Measurements from ENCODE around the gene DENND6B.
A peak's percentile ranks its signal among the peaks of the same experiment; 100 is the strongest.
"Not testable (repeated sequence)": the region's sequence is repeated elsewhere in the genome, so short reads cannot be mapped to it uniquely, and the experiment has no call there.

The DENND6B gene

DNA sequence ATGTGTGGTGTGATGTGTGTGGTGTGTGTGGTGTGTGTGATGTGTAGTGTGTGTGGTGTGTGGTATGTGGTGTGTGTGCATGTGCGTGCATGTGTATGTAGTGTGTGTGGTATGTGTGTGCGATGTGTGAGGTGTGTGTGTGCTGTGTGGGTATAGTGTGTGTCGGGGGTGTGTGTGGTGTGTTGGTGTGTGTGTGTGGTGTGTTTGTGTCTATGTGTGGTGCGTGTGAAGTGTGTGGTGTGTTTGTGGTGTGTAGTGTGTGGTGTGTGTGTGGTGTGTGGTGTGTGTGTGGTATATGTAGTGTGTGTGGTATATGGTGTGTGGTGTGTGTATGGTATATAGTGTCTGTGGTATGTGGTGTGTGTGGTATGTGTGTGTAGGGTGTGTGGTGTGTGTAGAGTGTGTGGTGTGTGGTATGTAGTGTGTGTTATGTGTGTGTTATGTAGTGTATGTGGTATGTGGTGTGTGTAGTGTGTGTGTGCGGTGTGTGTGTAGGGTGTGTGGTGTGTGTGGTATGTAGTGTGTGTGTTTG is 11.3 kb upstream of the DENND6B start:
- no peak for DNase-seq

DNA sequence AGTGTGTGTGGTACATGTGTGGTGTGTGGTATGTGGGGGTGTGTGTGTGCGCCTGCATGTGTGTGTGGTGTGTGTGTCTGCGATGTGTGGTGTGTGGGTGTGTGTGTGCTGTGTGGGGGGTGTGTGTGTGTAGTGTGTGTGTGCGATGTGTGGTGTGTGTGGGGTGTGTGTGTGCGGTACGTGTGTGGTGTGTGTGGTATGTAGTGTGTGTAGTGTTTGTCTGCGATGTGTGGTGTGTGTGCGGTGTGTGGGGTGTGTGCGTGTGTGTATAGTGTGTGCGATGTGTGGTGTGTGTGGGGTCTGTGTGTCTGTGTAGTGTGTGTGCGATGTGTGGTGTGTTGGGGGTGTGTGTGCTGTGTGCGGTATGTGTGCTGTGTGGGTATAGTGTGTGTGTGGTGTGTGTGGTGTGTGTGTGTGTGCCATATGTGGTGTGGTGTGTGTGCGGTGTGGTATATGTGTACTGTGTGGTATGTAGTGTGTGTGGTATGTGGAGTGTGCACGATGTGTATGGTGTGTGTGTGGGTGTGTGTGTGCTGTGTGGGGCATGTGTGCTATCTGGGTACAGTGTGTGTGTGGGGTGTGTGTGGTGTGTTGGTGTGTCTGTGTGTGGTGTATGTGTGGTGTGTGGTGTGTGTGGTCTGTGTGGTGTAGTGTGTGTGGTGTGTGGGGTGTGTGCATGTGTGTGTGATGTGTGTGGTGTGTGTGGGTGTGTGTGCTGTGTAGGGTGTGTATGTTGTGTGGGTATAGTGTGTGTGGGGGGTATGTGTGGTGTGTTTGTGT is 10.6 kb upstream of the DENND6B start:
- no peak for DNase-seq

DNA sequence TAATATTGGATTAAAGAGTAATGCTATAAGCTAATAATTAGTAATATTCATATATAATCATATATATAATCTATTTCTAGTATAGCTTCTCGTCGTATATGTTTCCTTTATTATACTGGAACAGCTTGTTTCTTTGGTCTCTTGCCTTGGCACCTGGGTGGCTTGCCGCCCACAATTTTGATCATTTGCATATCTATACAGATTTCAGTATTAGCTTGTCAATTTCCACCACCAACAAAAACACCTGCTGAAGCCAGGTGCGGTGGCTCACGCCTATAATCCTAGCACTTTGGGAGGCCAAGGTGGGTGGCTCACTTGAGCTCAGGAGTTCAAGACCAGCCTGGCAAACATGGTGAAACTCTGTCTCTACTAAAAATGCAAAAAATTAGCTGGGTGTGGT is 7.6 kb upstream of the DENND6B start:
- not testable (repeated sequence) for DNase-seq

DNA sequence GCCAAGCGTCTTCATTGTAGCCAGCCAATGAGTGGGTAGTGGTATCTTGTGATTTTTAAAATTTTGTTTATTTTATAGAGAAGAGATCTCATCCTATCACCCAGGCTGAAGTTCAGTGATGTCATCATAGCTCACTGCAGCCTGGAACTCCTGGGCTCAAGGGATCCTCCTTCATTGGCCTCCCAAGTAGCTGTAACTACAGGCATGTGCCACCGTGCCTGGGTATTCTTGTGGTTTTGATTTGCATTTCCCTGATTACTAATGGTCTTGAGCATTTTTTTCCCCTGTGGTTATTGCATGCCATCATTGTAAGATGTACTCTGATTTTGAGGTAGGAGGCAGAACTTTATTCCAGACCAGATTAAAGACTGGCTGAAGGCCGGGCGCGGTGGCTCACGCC is 2.4 kb upstream of the DENND6B start:
- no peak for DNase-seq

DNA sequence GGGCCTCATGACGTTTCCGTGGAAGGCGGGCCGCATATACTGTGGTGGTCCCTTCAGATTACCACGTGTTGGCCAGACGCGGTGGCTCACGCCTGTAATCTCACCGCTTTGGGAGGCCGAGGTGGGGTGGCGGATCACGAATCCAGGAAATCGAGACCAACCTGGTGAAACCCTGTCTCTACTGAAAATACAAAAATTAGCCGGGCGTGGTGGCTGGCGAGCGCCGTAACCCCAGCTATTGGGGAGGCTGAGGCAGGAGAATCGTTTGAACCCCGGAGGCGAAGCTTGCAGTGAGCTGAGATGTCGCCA is 853 bp upstream of the DENND6B start:
- no peak for DNase-seq

DNA sequence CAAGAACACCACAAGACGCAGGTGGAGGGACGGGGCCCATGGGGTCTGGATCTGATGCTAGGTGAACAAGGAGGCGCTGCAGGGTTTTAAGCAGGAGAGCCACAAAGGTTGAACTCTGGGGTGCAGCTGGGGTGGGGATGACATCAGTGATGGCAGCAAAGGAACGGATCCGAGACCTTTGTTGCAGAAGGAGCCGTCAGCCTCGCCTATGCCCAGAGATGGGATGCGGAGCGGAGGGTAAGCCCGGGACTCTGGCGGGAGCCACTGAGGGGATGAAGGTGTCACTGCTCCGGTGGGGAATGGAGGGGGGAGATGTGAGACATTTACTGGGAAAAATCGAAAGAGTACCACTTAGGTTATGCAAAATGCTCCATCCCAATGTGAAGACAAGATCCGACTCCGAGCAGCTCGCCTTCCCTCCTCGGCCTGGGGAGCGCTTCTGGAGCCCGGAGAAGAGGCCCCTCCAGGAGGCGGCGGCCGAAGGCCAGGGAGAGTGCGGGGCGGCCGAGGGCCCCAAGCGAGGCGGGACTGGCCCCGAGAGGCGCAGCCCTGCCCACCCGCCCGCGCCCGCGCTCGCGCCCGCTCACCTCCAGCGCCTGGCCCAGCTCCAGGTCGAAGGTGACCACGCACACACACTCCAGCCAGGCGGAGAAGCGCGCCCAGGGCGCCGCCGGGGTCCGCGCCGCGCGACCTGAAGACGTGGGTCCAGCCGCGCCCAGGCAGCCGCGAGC is 422 bp downstream of the DENND6B start:
- no peak for DNase-seq

DNA sequence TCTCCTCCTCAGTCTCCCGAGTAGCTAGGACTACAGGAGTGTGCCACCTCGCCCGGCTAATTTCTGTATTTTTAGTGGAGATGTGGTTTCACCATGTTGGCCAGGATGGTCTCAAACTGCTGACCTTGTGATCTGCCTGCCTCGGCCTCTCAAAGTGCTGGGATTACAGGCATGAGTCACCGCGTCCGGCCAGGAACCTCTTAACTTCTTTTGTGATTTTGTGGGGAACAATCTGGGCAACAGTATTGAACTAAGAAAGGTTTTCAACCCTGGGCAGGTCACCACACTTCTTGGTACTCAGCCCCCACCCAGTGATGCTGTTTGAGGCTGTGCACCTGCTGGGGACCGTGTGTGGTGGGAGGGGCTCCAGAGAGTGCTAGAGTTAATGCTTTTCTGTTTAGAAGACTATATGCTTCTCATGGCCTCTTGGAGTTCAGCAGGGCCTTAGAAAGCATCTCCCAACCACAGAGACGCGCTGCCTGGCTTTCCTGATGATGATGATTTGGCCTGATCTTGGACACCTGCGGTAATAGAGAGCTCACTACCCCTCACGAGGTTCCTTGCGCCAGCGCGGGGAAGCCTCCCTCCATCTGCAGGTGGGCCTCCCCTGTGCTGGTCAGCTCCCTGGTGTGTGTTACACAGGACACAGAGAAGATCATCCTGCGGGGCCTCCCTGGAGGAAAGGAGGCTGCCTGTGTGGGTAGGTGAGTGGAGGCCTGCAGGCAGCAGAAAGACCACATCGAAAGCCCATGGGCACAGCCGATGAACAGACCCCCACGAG is 1.2 kb downstream of the DENND6B start:
- no peak for DNase-seq

DNA sequence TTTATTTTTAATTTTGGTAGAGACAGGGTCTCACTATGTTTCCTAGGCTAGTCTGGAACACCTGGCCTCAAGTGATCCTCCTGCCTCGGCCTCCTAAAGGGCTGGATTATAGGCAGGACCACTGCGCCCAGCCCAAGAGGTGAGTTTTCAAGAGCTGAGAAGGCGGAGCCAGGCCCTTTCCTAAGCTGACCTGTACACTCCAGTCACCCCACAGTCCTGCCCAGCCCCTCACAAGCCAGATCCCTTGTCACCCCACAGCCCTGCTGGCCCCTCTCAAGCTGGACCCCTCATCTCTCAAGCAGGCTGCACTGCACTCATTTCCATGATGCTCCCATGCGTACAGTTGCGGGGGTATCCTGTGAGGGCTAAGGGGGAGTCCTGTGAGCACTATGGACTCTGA is 2.9 kb downstream of the DENND6B start:
- no peak for DNase-seq

DNA sequence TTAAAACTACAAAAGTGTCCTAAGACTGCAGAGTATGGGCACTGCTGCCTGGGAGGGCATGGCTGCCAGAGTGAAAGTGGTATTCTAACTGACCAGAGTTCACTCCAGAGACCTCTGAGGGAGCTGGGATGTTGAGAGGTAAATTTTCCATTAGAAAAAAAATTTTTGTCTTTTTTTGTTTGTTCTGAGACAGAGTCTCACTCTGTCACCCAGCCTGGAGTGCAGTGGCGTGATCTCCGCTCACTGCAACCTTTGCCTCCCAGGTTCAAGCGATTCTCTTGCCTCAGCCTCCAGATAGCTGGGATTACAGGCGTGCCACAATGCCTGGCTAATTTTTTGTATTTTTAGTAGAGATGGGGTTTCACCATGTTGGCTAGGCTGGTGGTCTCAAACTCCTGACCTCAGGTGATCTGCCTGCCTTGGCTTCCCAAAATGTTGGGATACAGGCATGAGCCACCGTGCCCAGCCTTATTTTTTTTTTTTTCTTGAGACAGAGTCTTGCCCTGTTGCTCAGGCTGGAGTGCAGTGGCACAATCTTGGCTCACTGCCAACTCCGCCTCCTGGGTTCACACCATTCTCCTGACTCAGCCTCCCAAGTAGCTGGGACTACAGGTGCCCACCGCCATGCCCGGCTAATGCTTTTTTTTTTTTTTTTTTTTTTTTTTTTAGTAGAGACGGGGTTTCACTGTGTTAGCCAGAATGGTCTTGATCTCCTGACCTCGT is 4.3 kb downstream of the DENND6B start:
- not testable (repeated sequence) for DNase-seq

DNA sequence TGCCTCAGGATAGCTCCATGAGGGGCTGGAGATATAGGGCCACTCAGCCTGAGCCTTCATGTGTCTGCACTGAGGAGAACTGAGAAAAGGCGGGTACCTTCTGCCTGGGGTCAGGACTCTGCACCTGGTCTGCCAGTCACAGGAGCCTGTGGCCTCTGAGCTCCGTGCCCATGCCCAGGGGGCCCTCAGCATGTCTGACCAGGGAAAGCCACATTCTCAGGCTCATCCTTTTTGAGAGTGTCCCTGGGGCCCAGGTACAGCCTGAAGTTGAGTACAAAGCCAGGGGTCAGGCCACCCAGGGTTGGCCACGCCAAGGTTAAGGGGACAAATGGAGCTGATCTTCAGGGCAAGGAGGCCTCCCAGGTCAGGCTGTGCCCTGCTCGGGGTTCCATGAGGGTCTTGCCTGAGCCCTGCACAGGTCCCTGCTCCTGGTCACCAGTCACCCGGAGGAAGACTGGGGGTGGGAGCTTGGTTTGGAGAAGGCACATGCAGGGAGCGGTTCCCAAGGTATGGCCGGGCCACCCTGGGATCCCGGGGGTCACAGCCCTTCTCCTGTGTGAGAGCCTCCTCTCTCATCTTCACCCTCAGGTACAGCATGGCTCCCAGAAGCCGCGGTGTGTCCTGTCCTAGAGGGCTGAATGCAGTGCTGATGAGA is 6.0 kb downstream of the DENND6B start:
- no peak for DNase-seq

DNA sequence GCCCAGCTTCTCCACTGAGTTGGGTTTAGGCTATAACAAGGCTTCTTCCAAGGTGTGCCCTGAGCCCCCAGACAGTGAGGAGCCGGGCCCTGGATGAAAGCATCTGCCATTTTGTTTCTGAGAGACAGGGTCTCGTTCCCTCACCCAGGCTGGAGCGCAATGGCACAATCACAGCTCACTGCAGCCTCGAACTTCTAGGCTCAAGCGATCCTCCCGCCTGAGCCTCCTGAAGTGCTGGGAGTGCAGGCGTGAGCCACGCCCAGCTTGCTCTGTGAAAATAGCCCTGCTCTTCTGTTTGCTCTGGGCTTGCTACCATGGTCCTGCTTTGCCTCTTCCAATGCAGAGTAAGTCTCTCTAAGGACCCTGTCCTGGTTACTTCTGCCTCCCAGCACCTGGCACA is 6.7 kb downstream of the DENND6B start:
- no peak for DNase-seq

DNA sequence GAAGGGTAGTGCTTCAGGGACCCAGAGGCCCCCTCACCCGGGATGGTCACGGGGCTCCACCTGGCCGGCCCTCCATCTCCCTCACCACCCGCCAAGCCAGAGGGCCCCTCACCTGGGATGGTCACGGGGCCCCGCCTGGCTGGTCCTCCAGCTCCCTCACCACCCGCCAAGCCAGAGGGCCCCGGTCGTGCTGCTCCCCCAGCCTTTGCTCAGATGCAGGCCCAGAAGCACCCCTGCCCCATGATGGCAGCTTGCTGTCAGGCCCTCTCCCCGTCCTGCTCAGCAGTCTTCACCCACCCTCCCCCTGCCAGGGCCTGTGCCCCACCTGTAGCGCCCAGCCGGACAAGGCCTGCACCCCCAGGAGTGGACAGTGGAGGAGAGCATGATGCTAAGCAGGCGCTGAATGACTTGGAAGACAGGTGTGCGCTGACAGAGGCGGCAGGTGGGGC is 7.3 kb downstream of the DENND6B start:
- DNase-seq: no peak

DNA sequence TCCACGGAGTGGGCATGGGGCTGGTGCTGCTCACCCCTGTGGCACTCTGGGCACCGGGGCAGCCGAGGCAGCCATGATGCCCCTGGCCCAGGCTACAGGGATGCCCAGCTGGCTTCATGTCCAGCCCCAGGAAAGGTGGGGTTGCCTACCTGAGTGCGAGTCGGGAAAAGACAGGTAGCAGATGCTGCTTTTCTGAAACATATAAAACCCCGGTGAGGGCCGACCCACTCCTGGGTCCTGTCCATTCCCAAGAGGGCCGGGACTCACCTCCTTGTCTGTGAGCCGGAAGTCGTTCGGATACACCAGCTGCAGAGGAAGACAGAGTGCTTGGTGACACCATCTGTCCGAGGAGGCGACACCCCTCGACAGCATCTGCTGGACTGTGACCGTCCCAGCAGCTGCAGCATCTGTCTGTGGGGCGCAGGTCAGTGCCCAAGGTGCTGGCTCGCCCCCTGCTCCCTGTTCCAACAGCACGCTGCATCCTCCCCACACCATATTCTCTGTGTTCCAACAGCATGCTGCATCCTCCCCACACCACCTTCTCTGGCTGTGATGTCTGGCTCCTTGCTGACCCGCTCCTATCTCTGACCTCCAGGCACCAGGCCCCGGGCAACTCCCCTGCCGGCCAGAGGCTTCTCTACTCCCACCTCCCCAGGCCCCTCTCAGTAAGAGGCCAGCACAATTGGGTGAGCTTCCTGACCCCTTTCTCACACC is 8.0 kb downstream of the DENND6B start:
- DNase-seq: peak; percentile 69 to 91

DNA sequence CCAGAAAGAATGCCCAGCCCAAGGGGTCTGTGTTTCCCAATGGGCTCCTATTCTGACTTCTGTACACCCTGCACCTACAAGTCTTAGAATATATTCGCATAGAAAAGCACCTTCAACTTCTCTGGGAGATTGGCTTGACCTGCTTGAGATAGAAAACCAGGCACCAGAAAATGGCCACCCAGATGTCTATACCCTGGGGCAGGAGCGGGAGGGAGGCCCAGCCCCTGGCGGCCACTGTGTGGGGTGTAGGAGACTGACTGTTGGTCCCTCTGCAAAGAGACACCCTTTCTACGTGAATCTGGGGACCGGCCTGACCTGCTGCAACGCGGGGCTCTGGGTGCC is 8.5 kb downstream of the DENND6B start:
- DNase-seq: no peak

DNA sequence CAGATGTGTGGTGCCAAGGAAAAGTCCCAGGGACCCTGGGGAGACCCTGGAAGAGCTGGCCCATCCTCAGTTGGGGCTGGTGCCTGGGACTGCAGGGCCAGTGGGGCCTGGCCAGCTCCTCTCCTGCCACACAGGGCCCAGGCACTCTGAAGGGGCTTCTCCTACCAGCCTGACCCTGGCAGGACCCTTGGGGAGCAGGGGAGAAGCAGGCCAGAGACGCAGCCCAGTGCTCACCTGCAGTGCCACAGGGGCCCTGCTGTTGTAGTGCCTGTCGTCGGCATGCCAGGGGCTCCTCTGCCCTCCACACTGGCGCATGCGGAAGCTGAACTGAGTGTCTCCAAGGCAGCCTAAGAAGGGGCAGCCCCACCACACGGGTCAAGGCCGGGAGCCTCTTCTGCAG is 9.1 kb downstream of the DENND6B start:
- no peak for DNase-seq

DNA sequence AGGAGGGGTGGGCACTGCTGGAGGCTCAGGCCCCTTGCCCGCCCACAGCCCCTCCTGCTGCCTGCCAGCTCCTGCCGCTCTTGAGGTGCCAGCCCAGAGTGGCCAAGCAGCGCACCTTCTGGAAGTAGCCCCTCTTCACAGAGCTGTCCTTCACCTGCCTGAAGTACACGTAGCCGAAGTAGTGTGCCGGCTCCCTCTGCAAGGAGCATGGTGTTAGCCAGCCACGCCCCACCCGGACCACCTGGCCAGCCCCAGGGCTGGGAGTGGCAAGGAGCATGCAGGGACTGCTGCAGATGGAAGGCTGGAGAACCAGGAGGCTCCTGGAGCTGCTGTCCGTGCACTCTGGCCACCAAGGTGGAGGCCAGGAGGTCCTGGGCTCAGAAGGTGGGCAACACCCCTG is 9.6 kb downstream of the DENND6B start:
- DNase-seq: no peak

DNA sequence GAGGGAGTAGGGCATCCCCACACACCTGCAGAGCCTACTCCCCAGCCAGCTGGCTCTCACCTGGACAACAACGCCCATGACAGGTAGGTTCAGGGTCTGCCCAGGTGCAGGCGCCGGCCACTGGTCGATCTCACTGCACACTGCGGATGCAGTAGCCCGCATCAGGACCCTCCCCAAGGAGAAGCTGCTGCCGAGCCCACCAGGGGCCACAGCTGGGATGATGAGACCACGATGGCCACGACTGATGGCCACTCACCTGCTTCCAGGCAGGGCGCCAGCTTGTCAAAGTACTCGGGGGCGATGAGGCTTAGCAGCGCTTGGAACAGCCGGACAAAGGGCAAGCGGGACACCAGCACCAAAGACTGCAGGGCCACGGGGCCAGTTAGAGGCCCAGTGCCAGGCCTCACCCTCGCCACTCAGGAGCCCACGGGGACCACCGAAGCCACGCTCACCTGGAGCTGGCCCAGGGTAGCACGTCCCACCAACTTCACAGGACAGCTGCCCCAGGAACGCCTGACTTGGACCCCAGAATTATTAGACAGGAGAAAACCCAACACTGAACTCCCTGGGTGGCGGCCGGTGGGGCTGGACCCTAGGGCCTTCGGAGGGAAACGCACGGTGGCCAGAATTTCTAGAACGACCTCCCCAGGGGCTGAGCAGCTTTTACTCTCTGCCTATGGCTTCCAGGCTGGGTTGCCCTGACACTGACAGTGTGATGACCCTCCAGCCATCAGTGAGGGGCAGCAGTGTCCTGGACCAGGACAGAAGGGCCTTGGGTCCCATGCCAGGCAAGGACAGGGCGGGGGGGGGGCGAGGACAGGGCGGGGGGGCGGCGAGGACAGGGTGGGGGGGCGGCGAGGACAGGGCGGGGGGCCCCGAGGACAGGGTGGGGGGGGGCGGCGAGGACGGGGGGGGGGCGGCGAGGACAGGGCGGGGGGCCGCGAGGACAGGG is 10.4 kb downstream of the DENND6B start:
- no peak for DNase-seq

DNA sequence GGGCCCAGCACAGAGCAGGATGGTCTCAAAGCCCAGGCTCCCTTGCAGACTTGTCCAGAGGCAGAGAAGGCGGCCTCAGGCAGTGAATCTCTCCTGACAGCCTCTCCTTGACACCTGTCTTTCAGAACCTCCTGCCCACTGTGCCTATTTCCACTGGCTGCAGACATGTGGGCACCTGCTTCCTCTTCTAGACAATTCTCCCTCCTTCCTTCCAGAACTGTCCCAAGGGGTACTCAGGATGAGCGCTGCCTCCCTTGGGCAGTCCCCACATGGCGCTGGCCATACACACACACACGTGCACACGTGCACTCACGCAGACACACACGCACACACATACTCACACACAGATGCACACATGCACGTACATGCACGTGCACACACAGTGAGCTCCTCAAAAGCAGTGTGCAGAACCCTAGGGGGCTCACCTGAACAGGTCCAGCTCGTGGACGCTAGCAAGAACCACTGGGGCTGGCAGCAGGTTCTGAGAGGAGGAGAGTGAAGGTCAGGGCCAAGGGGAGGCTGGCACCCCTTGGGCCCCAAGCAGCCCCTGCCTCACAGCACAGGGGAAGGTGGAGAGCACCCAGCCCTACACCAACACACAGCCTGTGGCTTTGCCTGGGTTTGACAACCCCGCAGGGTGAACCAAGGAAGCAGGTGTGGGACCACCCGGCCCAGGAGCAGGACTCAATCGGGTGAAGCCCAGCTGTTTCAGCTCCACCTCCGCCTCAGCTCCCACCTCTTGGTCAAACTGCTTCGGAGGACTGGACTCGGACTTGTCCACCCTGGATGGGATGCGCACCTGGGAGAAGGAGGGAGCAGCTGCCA is 11.3 kb downstream of the DENND6B start:
- DNase-seq: no peak

DNA sequence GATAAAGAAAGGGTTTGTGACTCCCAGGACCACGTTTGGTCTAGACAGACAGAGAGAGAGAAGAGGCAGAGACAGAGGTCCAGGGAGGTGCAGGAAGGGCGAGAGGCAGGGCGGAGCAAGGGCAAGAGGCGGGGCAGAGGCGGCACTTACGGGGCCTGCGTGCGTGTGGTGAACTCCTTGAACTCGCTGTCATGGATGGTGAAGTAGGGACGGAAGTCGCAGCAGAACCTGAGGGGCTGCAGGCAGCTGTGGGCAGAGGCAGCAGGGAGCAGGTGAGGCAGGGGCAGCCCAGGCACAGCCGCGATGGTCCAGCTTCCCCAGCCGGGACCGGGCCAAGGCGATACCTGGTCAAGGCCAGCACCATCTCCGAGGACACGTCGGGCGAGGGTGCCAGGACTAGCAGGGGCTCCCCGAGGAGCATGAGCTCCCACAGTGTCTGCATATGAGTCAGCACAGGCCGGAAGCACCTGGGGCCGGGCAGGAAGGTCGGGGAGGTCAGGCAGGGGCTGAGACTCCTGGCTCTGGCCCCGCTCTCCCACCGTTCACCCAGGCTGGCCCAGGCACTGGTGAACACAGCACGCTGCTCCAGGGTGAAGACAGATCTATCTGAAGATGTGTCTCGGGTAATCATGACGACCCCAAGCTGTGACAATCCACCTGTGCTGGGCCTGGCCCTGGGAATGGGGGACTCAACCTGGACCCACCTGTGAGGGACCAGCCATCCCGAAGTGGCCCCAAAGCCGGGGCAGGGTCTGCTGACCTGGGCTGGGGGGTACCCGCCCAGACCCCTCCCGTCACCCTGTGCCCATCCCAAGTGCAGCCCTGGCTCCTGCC is 12.1 kb downstream of the DENND6B start:
- DNase-seq: no peak
